Endodermal cell (in vitro differentiated cells): Measurements from ENCODE around the gene SERPINE2. TPM values are rescaled to one million over a fixed set of nuclear protein-coding genes. Genes with fewer than 3 reads are reported as not detected.

ENCODE experiments used
- DNase-seq: peaks from one replicate; pipeline ENCODE4 v3.0.0-alpha.2; 2017
- H3K27ac ChIP-seq: 2 replicates; pipeline ENCODE4 v1.5.1; 2013; ENCODE audit warnings: mild to moderate bottlenecking, low read depth, low read length, moderate library complexity
- H3K27me3 ChIP-seq: 2 replicates; pipeline ENCODE4 v1.6.1; 2013; ENCODE audit warnings: mild to moderate bottlenecking, low read length, moderate library complexity; ENCODE audit not compliant: insufficient read depth, control insufficient read depth, poor library complexity, severe bottlenecking
- H3K36me3 ChIP-seq: 2 replicates; pipeline ENCODE4 v1.7.0; 2013; ENCODE audit warnings: mild to moderate bottlenecking, low read length, moderate library complexity; ENCODE audit not compliant: control insufficient read depth, insufficient read depth
- H3K4me1 ChIP-seq: one replicate; pipeline ENCODE4 v1.7.0; 2013; ENCODE audit warnings: low read length; ENCODE audit not compliant: control insufficient read depth, insufficient read depth
- H3K4me3 ChIP-seq: 2 replicates; pipeline ENCODE4 v1.5.1; 2013; ENCODE audit warnings: mild to moderate bottlenecking, low read length, moderate library complexity
- H3K9ac ChIP-seq: 2 replicates; pipeline ENCODE4 v1.6.1; 2013; ENCODE audit warnings: mild to moderate bottlenecking, low read length, moderate library complexity; ENCODE audit not compliant: poor library complexity, severe bottlenecking; ENCODE audit errors: extremely low read depth
- H3K9me3 ChIP-seq: 2 replicates; pipeline ENCODE4 v1.6.1; 2013; ENCODE audit warnings: mild to moderate bottlenecking, low read length, moderate library complexity; ENCODE audit not compliant: control insufficient read depth
- H3K27ac Mint-ChIP-seq: 2 replicates; pipeline ENCODE4 v1.8.0; 2020; ENCODE audit warnings: mixed read lengths
- H3K27me3 Mint-ChIP-seq: 2 replicates; pipeline ENCODE4 v1.8.0; 2021; ENCODE audit warnings: mild to moderate bottlenecking, mixed read lengths; ENCODE audit not compliant: insufficient read depth
- H3K36me3 Mint-ChIP-seq: 2 replicates; pipeline ENCODE4 v1.8.0; 2020; ENCODE audit warnings: low read depth, mixed read lengths
- H3K4me1 Mint-ChIP-seq: 2 replicates; pipeline ENCODE4 v1.8.0; 2020; ENCODE audit warnings: mixed read lengths
- H3K4me3 Mint-ChIP-seq: 2 replicates; pipeline ENCODE4 v1.8.0; 2020; ENCODE audit warnings: mild to moderate bottlenecking, moderate library complexity, mixed read lengths
- H3K9me3 Mint-ChIP-seq: 2 replicates; pipeline ENCODE4 v1.8.0; 2020; ENCODE audit warnings: mild to moderate bottlenecking, mixed read lengths
- CTCF ChIP-seq: fragments of 200-600 bp; sonication (generic); conservative IDR thresholded peaks from 2 replicates; pipeline ENCODE4 v1.5.0; 2021; ENCODE audit warnings: antibody characterized with exemption, mild to moderate bottlenecking
- WGBS, 2 experiments: methylation state at CpG; one replicate each; pipeline versions ENCODE4 v1.1.5 to v1.1.7; 2013; ENCODE audit warnings: missing lambda C conversion rate in 2 of 2, mixed read lengths in 1 of 2; ENCODE audit not compliant: insufficient coverage in 1 of 2, insufficient read length in 1 of 2; 5-methylcytosine and 5-hydroxymethylcytosine counted together
- total RNA-seq, 2 donors: library from RNA; stranded (reverse); fragmentation: NEBNext Ultra II Directional in 1 of 2; extraction: Animal tissue kit (Norgen Biotek cat#: 25700) in 1 of 2; gene quantifications; 2 replicates in 1 of 2; 3 replicates in 1 of 2; pipeline ENCODE4 v1.2.1, GENCODE V29; 2021

SERPINE2 gene
- total RNA-seq, 2 donors from 2014 or later: 257 to 386 TPM

DNA sequence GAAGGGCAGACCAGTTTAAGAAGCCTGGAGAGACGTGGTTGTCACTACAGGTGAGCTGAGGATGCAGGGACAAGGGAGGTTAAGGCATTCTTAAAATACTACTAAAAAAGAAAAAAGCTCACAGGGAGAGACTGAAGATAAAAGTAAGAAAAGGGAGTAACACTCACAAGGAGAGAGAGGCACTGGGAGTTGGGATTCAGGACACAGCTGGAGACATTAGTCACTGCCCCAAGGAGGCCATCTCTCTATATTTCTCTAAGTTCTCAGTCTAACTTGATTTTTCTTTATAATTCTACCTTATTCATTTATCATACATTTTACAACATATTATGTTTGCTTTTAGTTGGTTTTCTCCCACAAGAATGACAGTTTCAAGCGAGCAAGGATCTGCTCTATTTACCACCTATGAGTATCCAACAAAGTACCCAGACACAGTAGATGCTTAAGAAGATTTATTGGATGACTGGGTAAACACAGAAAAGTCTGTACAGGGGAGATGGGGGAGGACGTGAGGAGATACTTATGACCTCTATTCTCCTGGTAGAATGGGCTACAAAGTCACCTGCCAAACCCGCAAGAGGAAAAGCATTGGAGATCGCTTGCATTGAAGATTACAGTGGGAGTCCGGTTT, 2.2 kb downstream of the SERPINE2 start:
- Histone ChIP-seq H3K9me3 (no peaks in the 10 kb centered on the region), H3K27me3 (no peaks in the 10 kb centered on the region), H3K4me3 (peak overlapping the region; percentile 92), H3K27ac (no peak overlapping the region), H3K4me1 (peaks cover 4% of the 10 kb centered on the region), H3K9ac (peak overlapping the region; percentile 60), H3K36me3 (peaks cover 41% of the 10 kb centered on the region)
- Mint-ChIP-seq H3K27ac (no peak overlapping the region), H3K36me3 (peaks cover 19% of the 10 kb centered on the region), H3K4me3 (peak overlapping the region; percentile 76), H3K27me3 (no peaks in the 10 kb centered on the region), H3K4me1 (peaks cover 51% of the 10 kb centered on the region), H3K9me3 (no peaks in the 10 kb centered on the region)
- TF ChIP-seq CTCF: no peak
- WGBS, 2 experiments: 69 to 73% methylated on average over 4 to 6 of the region's 6 CpGs
- no peak for DNase-seq

- Mint-ChIP-seq H3K27ac (no peak overlapping the region), H3K9me3 (no peaks in the 10 kb centered on the region)
Measured at GRCh38 chr2:224034017-224034416, 5.1 kb downstream of the SERPINE2 start.

GRCh38 chr2:224033601-224034000, 5.5 kb downstream of the SERPINE2 start:
- no peak for TF ChIP-seq CTCF
- Histone ChIP-seq H3K27ac (no peak overlapping the region), H3K9me3 (no peaks in the 10 kb centered on the region), H3K9ac (no peak overlapping the region), H3K27me3 (no peaks in the 10 kb centered on the region), H3K36me3 (peaks cover 74% of the 10 kb centered on the region), H3K4me1 (peaks cover 5% of the 10 kb centered on the region), H3K4me3 (peak overlapping the region; percentile 64)
- WGBS, 2 experiments: 97 to 100% methylated on average over 1 to 3 of the region's 3 CpGs
- no peaks in the 10 kb centered on the region for H3K27me3 Mint-ChIP-seq
- H3K4me1 Mint-ChIP-seq: peaks cover 43% of the 10 kb centered on the region
- H3K27ac Mint-ChIP-seq: no peak overlapping the region
- no peaks in the 10 kb centered on the region for H3K9me3 Mint-ChIP-seq
- H3K4me3 Mint-ChIP-seq: no peak overlapping the region
- no peak for DNase-seq
- peaks cover 39% of the 10 kb centered on the region for H3K36me3 Mint-ChIP-seq

More at GRCh38 chr2:224034017-224034416, 5.1 kb downstream of the SERPINE2 start:
- H3K9me3 ChIP-seq: no peaks in the 10 kb centered on the region
- peaks cover 38% of the 10 kb centered on the region for H3K4me1 Mint-ChIP-seq
- peaks cover 70% of the 10 kb centered on the region for H3K36me3 ChIP-seq
- TF ChIP-seq CTCF: no peak
- H3K9ac ChIP-seq: no peak overlapping the region
- 93 to 94% methylated on average over 5 of the region's 5 CpGs for WGBS, 2 experiments
- no peak overlapping the region for H3K27ac ChIP-seq
- no peaks in the 10 kb centered on the region for H3K27me3 Mint-ChIP-seq
- H3K4me3 Mint-ChIP-seq: no peak overlapping the region
- H3K4me1 ChIP-seq: peaks cover 4% of the 10 kb centered on the region
- H3K27me3 ChIP-seq: no peaks in the 10 kb centered on the region
- DNase-seq: no peak
- peak overlapping the region; percentile 64 for H3K4me3 ChIP-seq
- peaks cover 39% of the 10 kb centered on the region for H3K36me3 Mint-ChIP-seq
